Psoas muscle (tissue), 8 donors: Measurements from ENCODE around the gene FAM193B. TPM values are rescaled to one million over a fixed set of nuclear protein-coding genes. Genes with fewer than 3 reads are reported as not detected.
A peak's percentile ranks its signal among the peaks of the same experiment; 100 is the strongest.

Source experiments
- ATAC-seq, 4 donors: fragments of 200-7000 bp; cut with Tn5 transposase; one replicate each; pipeline ENCODE4 v1.9.1; 2020; ENCODE audit warnings: moderate library complexity in 3 of 4, mild to moderate bottlenecking in 2 of 4
- DNase-seq, 2 donors: peaks; one replicate each; pipeline ENCODE4 v3.0.0-alpha.2; 2020
- H3K27ac ChIP-seq: fragments of 200-600 bp; one replicate; pipeline ENCODE4 v1.8.0; 2022
- H3K27me3 ChIP-seq, 3 donors: fragments of 200-600 bp in 1 of 3; one replicate each; pipeline versions ENCODE4 v1.6.1 to v1.8.0; 2013 to 2022; ENCODE audit warnings: low read length in 2 of 3, mild to moderate bottlenecking in 2 of 3, moderate library complexity in 1 of 3; ENCODE audit not compliant: insufficient read depth in 3 of 3
- H3K36me3 ChIP-seq, 2 donors: fragments of 200-600 bp in 1 of 2; one replicate each; pipeline versions ENCODE4 v1.6.1 to v1.8.0; 2013 to 2022; ENCODE audit warnings: low read depth in 1 of 2, mild to moderate bottlenecking in 1 of 2, moderate library complexity in 1 of 2; ENCODE audit not compliant: insufficient read depth in 1 of 2
- H3K4me1 ChIP-seq: fragments of 200-600 bp; one replicate; pipeline ENCODE4 v1.8.0; 2022
- H3K4me3 ChIP-seq: fragments of 200-600 bp; one replicate; pipeline ENCODE4 v1.8.0; 2022; ENCODE audit warnings: mild to moderate bottlenecking
- H3K9me3 ChIP-seq: fragments of 200-600 bp; one replicate; pipeline ENCODE4 v1.8.0; 2022
- CTCF ChIP-seq: fragments of 200-600 bp; IDR thresholded peaks from one replicate; pipeline ENCODE4 v1.8.0; 2022; ENCODE audit warnings: antibody characterized with exemption
- WGBS, 3 donors: extraction: QIAGEN DNeasy Blood & Tissue Kit; methylation state at CpG; one replicate each; pipeline versions ENCODE4 v1.1.6 to v1.1.7; 2013; 5-methylcytosine and 5-hydroxymethylcytosine counted together
- intact Hi-C, 2 donors: fragments of 100-400 bp; cut with DNase I; formaldehyde crosslinking; loops; one replicate each; pipeline versions ENCODE4 v1.11.0 to v1.14.2; 2022
- polyA plus RNA-seq, 3 donors: library from polyadenylated mRNA; stranded (reverse); fragments of 200-250 nt; gene quantifications; one replicate each; pipeline ENCODE4 v1.2.3, GENCODE V29; 2013
- total RNA-seq, 4 donors: library from RNA; stranded (reverse); fragmentation: NEBNext Ultra II Directional in 2 of 4; extraction: Animal tissue kit (Norgen Biotek cat#: 25700) in 2 of 4; gene quantifications; one replicate each; pipeline versions ENCODE4 v1.2.1 to v1.2.4, GENCODE V29; 2021 to 2023
- donor health status: healthy with polysubstance abuse.
- donor health status: DM: no; HTN: no; CAD: no; lungs with moderate emphysema.
- donor health status: Bipolar disorder and iron deficiency.
- donor health status: healthy.
- donor health status: DM: yes; HTN: yes; CAD: no.
- donor health status: DM: no; HTN: no; CAD: no.
- donor health status: DM: no; HTN: no; CAD: no.
- donor health status: DM: yes; HTN: yes; CAD: no.

Gene FAM193B
- total and polyA plus RNA-seq, 7 donors, result 26.9 to 36.7 (median 28.4) TPM

GRCh38 chr5:177547736-177548135 is 6.6 kb downstream of the FAM193B start:
- Histone ChIP-seq H3K9me3 (no peaks in the 10 kb centered on the region), H3K27me3 (no peaks in the 10 kb centered on the region), H3K4me1 (peaks cover 79% of the 10 kb centered on the region), H3K27ac (peak overlapping the region; percentile 43), H3K4me3 (no peak overlapping the region), H3K36me3 (peaks cover 2 to 27% of the 10 kb centered on the region in 2 donors)
- ATAC-seq, result no peak
- intact Hi-C loops, result loop anchor here in 1 of 2 donors (10.0 kb wide), 1 partner anchor 47 kb away; the partner anchor contains the start of gene TMED9
- no peak for TF ChIP-seq CTCF
- 33 to 63% (median 36%) methylated on average over 3 of the region's 3 CpGs for WGBS, 3 donors
- no peak for DNase-seq

GRCh38 chr5:177546258-177546741 is 8.1 kb downstream of the FAM193B start:
- H3K36me3 ChIP-seq, result peaks cover 4 to 18% of the 10 kb centered on the region in 2 donors
- no peak for TF ChIP-seq CTCF
- WGBS, 3 donors, result 15 to 33% (median 21%) methylated on average over 1 of the region's 1 CpG
- intact Hi-C loops, result loop anchor here in 1 of 2 donors (10.0 kb wide), 1 partner anchor 49 kb away; the partner anchor contains the start of gene TMED9
- no peaks in the 10 kb centered on the region for H3K27me3 ChIP-seq
- ATAC-seq, result peak; percentile 68 to 84 (median 82)
- peak; percentile 60 to 77 for DNase-seq
- H3K9me3 ChIP-seq, result no peaks in the 10 kb centered on the region
- H3K4me1 ChIP-seq, result peaks cover 82% of the 10 kb centered on the region
- H3K4me3 ChIP-seq, result no peak overlapping the region
- peak overlapping the region; percentile 86 for H3K27ac ChIP-seq

GRCh38 chr5:177545487-177546257 is 8.7 kb downstream of the FAM193B start:
- TF ChIP-seq CTCF, result no peak
- 15 to 18% (median 18%) methylated on average over 4 of the region's 4 CpGs for WGBS, 3 donors
- intact Hi-C loops, result loop anchor here in 1 of 2 donors (10.0 kb wide), 1 partner anchor 49 kb away; the partner anchor contains the start of gene TMED9
- H3K27ac ChIP-seq, result peak overlapping the region; percentile 86
- DNase-seq (peak; percentile 61 to 73), ATAC-seq (peak; percentile 83 to 85 (median 85))
- peaks cover 4 to 11% of the 10 kb centered on the region in 2 donors for H3K36me3 ChIP-seq
- H3K27me3 ChIP-seq, result no peaks in the 10 kb centered on the region
- peaks cover 85% of the 10 kb centered on the region for H3K4me1 ChIP-seq
- H3K4me3 ChIP-seq, result no peak overlapping the region
- H3K9me3 ChIP-seq, result no peaks in the 10 kb centered on the region

GRCh38 chr5:177542816-177543465 is 11.4 kb downstream of the FAM193B start:
- DNase-seq (no peak), ATAC-seq (no peak)
- Histone ChIP-seq H3K27me3 (no peaks in the 10 kb centered on the region), H3K4me1 (peaks cover 90% of the 10 kb centered on the region), H3K36me3 (peaks cover 4 to 10% of the 10 kb centered on the region in 2 donors), H3K27ac (peak overlapping the region; percentile 86), H3K9me3 (no peaks in the 10 kb centered on the region), H3K4me3 (no peak overlapping the region)
- TF ChIP-seq CTCF, result no peak
- intact Hi-C loops, result loop anchor here in 1 of 2 donors (10.0 kb wide), 1 partner anchor 52 kb away; the partner anchor contains the start of gene TMED9
- WGBS, 3 donors, result 56 to 75% (median 65%) methylated on average over 4 of the region's 4 CpGs
